CD4-positive, alpha-beta T cell (primary cell): ENCODE measurements around the gene MAN1B1. TPM values are rescaled to one million over a fixed set of nuclear protein-coding genes. Genes with fewer than 3 reads are reported as not detected.
A peak's percentile ranks its signal among the peaks of the same experiment; 100 is the strongest.

Experiments used
- ATAC-seq: fragments of 200-7000 bp; cut with Tn5 transposase; one replicate; pipeline ENCODE4 v1.10.0; 2022; ENCODE audit warnings: mild to moderate bottlenecking; ENCODE audit not compliant: poor library complexity
- CTCF ChIA-PET: fragments of 350-600 bp; sonication (Branson Sonifier 250); formaldehyde crosslinking; loops from one replicate; lab custom pipeline; 2021; ENCODE audit warnings: antibody characterized with exemption, inconsistent platforms; lab: Charles Lee
- POLR2A ChIA-PET: fragments of 350-600 bp; sonication (Branson Sonifier 250); formaldehyde crosslinking; loops from one replicate; lab custom pipeline; 2021; ENCODE audit warnings: antibody characterized with exemption, inconsistent platforms; lab: Charles Lee
- DNase-seq, 14 experiments: peaks; one replicate each; pipeline ENCODE4 v3.0.0-alpha.2; 2013 to 2020; ENCODE audit warnings: mixed read lengths in 2 of 14
- H3K27ac ChIP-seq, 2 donors: one replicate each; pipeline versions ENCODE4 v1.5.1 to v1.7.0; 2013; ENCODE audit warnings: low read length in 2 of 2, low read depth in 1 of 2, mild to moderate bottlenecking in 1 of 2
- H3K27me3 ChIP-seq, 2 experiments: 1 replicate in 1 of 2; 2 replicates in 1 of 2; pipeline versions ENCODE4 v1.6.1 to v1.7.0; 2013; ENCODE audit warnings: low read length in 2 of 2, control low read depth in 1 of 2, mild to moderate bottlenecking in 1 of 2, moderate library complexity in 1 of 2; ENCODE audit not compliant: insufficient read depth in 2 of 2, control insufficient read depth in 1 of 2
- H3K36me3 ChIP-seq: one replicate; pipeline ENCODE4 v1.6.1; 2013; ENCODE audit warnings: low read length, control low read depth; ENCODE audit not compliant: insufficient read depth
- H3K4me1 ChIP-seq: one replicate; pipeline ENCODE4 v1.6.1; 2013; ENCODE audit warnings: low read length, control low read depth; ENCODE audit not compliant: insufficient read depth
- H3K4me3 ChIP-seq: one replicate; pipeline ENCODE4 v1.5.1; 2013; ENCODE audit warnings: mild to moderate bottlenecking, low read length, moderate library complexity
- H3K9me3 ChIP-seq, 2 experiments: 1 replicate in 1 of 2; 2 replicates in 1 of 2; pipeline versions ENCODE4 v1.6.1 to v1.7.0; 2013; ENCODE audit warnings: low read length in 2 of 2, mild to moderate bottlenecking in 2 of 2, control low read depth in 1 of 2, moderate library complexity in 1 of 2; ENCODE audit not compliant: control insufficient read depth in 1 of 2, insufficient read depth in 1 of 2
- H3K27ac Mint-ChIP-seq: one replicate; pipeline ENCODE4 v1.8.0; 2020; ENCODE audit warnings: mixed read lengths
- H3K27me3 Mint-ChIP-seq: one replicate; pipeline ENCODE4 v1.8.0; 2021; ENCODE audit warnings: mixed read lengths
- H3K36me3 Mint-ChIP-seq: one replicate; pipeline ENCODE4 v1.8.0; 2021; ENCODE audit warnings: low read depth, mixed read lengths
- H3K4me1 Mint-ChIP-seq: one replicate; pipeline ENCODE4 v1.8.0; 2021; ENCODE audit warnings: low read depth, mixed read lengths
- H3K4me3 Mint-ChIP-seq: one replicate; pipeline ENCODE4 v1.8.0; 2020; ENCODE audit warnings: mild to moderate bottlenecking, mixed read lengths
- H3K9me3 Mint-ChIP-seq: one replicate; pipeline ENCODE4 v1.8.0; 2020; ENCODE audit warnings: mixed read lengths
- intact Hi-C, 2 experiments: fragments of 100-400 bp; cut with DNase I in 1 of 2; cut with micrococcal nuclease in 1 of 2; formaldehyde crosslinking; loops; one replicate each; pipeline versions ENCODE4 v1.15.1 to v1.9.0; 2023 to 2025; cut with DNase I, micrococcal nuclease
- total RNA-seq, 174 experiments: library from RNA in 2 of 174; stranded (reverse) in 2 of 174; gene quantifications; one replicate each; pipeline ENCODE4 v1.2.3 and lab custom pipeline; 2021 to 2026
- TF ChIP-seq, protein P1 (sequence below): fragments of 200-600 bp; IDR thresholded peaks from one replicate; pipeline ENCODE4 v1.8.0; 2022; ENCODE audit warnings: antibody characterized with exemption, mild to moderate bottlenecking

Gene MAN1B1
- total RNA-seq, 2 experiments from 2014 or later, result 60.9 to 66.9 TPM

- Histone ChIP-seq H3K4me1 (peaks cover 29% of the 10 kb centered on the region), H3K4me3 (no peak overlapping the region), H3K36me3 (peaks cover 10% of the 10 kb centered on the region), H3K27me3 (no peaks in the 10 kb centered on the region), H3K9me3 (no peaks in the 10 kb centered on the region), H3K27ac (no peak overlapping the region)
- Mint-ChIP-seq H3K27ac (no peak overlapping the region), H3K36me3 (peaks cover 10% of the 10 kb centered on the region), H3K27me3 (no peaks in the 10 kb centered on the region), H3K4me1 (peaks cover 15% of the 10 kb centered on the region), H3K9me3 (no peaks in the 10 kb centered on the region), H3K4me3 (peak overlapping the region; percentile 42)
- ChIA-PET POLR2A (interaction anchor here (1.3 kb wide), 1 partner anchor 14 kb away, joined by 4 read pairs; no protein-coding TSS in a partner anchor), CTCF (interaction anchor here (0.8 kb wide), 1 partner anchor 53 kb away, joined by 4 read pairs; no protein-coding TSS in a partner anchor)
- DNase-seq (no peak), ATAC-seq (no peak)
- TF ChIP-seq, protein P1, sequence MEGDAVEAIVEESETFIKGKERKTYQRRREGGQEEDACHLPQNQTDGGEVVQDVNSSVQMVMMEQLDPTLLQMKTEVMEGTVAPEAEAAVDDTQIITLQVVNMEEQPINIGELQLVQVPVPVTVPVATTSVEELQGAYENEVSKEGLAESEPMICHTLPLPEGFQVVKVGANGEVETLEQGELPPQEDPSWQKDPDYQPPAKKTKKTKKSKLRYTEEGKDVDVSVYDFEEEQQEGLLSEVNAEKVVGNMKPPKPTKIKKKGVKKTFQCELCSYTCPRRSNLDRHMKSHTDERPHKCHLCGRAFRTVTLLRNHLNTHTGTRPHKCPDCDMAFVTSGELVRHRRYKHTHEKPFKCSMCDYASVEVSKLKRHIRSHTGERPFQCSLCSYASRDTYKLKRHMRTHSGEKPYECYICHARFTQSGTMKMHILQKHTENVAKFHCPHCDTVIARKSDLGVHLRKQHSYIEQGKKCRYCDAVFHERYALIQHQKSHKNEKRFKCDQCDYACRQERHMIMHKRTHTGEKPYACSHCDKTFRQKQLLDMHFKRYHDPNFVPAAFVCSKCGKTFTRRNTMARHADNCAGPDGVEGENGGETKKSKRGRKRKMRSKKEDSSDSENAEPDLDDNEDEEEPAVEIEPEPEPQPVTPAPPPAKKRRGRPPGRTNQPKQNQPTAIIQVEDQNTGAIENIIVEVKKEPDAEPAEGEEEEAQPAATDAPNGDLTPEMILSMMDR, result no peak
- intact Hi-C loops, result no loop called here
Measured at GRCh38 chr9:137082222-137082924, 4.4 kb upstream of the MAN1B1 start.

DNA sequence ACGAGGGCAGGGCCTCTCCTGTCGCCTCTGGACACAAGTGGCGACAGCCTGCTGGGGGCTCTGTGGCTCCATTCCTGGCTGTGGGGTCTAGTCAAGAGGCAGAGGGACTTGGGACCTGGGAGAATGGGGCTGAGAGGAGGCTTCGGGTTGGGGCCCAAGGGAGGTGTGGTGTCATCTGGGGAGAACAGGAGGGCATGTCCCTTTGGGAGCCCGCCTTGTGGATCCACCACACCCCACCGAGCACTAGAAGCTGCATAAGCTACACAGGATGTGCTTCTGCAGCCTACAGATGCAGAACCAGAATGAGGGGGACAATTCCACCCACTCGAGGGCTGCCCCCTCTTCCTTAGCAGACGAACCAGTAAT, 3.9 kb upstream of the MAN1B1 start:
- no peak overlapping the region for H3K27ac ChIP-seq
- Mint-ChIP-seq H3K4me1 (peaks cover 20% of the 10 kb centered on the region), H3K9me3 (no peaks in the 10 kb centered on the region), H3K4me3 (no peak overlapping the region), H3K36me3 (peaks cover 16% of the 10 kb centered on the region), H3K27ac (no peak overlapping the region), H3K27me3 (no peaks in the 10 kb centered on the region)
- ATAC-seq (no peak), DNase-seq (no peak)
- no peak overlapping the region for H3K4me3 ChIP-seq
- peaks cover 32% of the 10 kb centered on the region for H3K4me1 ChIP-seq
- no peaks in the 10 kb centered on the region for H3K9me3 ChIP-seq
- CTCF ChIA-PET, result interaction anchor here (1.5 kb wide), 1 partner anchor 13 kb away, joined by 6 read pairs; no protein-coding TSS in a partner anchor
- intact Hi-C loops, result no loop called here
- no peaks in the 10 kb centered on the region for H3K27me3 ChIP-seq
- TF ChIP-seq, protein P1, result no peak
- POLR2A ChIA-PET, result no interaction called here
- peaks cover 10% of the 10 kb centered on the region for H3K36me3 ChIP-seq

GRCh38 chr9:137083394-137084004, 3.3 kb upstream of the MAN1B1 start:
- no peaks in the 10 kb centered on the region for H3K27me3 ChIP-seq
- CTCF ChIA-PET, result interaction anchor here (1.5 kb wide), 1 partner anchor 12 kb away, joined by 6 read pairs; no protein-coding TSS in a partner anchor
- no peak overlapping the region for H3K4me3 ChIP-seq
- no peak overlapping the region for H3K27ac ChIP-seq
- Mint-ChIP-seq H3K27ac (peak overlapping the region; percentile 68), H3K4me1 (peaks cover 26% of the 10 kb centered on the region), H3K4me3 (peak overlapping the region; percentile 54), H3K27me3 (no peaks in the 10 kb centered on the region), H3K9me3 (no peaks in the 10 kb centered on the region), H3K36me3 (peaks cover 22% of the 10 kb centered on the region)
- no peaks in the 10 kb centered on the region for H3K9me3 ChIP-seq
- peaks cover 11% of the 10 kb centered on the region for H3K36me3 ChIP-seq
- intact Hi-C loops, result no loop called here
- POLR2A ChIA-PET, result no interaction called here
- peaks cover 26% of the 10 kb centered on the region for H3K4me1 ChIP-seq
- peak in 1 of 14 experiments; percentile 37 for DNase-seq
- ATAC-seq, result no peak
- TF ChIP-seq, protein P1, result no peak
